ENCODE data around the gene SLC6A3.
"Not testable (repeated sequence)": the region's sequence is repeated elsewhere in the genome, so short reads cannot be mapped to it uniquely, and the experiment has no call there.

The SLC6A3 gene

DNA sequence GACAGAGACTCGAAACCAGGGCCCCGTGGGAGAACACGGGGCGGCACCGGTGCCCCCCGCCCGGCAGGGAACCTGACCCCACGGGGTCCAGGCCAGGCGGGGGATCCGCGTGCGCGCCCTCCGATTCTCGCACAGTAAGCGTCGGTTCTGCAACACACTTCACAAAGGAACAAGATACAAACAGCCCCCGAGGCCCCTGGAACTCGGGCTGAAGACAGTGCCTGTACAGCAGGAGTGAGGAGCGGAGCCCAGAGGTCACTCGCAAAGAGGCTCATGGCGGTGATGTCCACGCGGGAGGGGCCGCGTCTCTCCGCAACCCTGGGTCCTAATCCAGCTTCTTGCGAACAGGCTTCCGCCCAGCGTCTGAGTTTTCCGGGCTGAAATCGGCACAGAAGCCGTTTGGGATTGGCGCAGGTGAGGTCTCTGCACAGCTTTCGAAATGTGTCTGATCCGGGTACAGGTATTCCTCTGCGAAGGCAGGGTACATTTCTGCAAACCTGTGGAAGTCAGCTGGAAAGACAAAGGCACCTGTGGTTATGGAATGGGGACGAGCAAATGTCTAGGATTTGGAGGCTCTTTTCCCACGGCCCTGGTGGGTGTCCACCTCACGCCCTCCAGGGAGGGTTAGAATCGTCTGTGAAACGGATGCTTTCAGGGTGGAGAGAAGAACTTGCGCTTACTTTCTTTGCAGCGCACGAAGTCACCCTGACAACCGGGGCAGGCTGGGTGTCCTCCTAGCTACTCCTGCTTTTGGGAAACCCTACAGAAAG lies 18.3 kb upstream of the SLC6A3 start:
- no peak for DNase-seq

- no peak for DNase-seq
Observed at GRCh38 chr5:1462358-1462757, 17.1 kb upstream of the SLC6A3 start.

GRCh38 chr5:1461396-1461795 lies 16.2 kb upstream of the SLC6A3 start:
- DNase-seq, result no peak

DNA sequence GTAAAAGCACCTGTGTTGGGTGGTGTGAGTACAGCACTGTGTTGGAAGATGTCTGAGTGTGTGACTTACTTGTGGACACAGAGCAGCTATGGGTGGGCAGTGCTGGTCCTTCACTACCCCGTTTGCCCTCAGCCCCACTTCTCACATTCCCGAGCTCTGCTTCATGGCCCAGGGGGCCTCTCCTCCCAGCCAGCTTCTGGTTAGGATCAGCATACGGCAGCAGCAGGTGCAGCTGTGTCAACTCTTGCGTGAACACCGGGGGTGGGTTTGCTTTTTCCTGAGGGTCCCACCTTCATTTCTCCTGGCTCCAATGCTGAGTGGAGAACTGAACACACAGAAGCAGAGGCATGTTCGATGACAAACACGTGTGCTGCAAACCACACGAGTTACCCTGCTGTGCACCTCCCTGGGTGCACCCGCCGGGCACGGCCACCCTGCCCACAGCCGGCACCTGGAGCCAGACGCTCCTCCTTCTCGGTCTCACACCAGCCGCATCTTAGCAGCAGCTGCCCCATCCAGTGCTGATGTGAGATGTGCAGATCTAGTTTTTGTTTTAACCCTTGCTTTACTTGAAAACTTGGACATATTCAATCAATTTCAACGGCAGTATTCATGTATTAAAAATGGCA lies 14.9 kb upstream of the SLC6A3 start:
- no peak for DNase-seq

DNA sequence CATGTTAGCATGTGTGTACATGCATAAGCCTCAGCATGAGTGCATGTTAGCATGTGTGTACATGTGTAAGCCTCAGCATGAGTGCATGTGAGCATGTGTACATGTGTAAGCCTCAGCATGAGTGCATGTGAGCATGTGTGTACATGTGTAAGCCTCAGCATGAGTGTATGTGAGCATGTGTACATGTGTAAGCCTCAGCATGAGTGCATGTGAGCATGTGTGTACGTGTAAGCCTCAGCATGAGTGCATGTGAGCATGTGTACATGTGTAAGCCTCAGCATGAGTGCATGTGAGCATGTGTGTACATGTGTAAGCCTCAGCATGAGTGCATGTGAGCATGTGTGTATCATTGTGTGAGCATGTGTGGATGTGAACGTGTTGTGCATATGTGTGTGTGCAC lies 14.2 kb upstream of the SLC6A3 start:
- DNase-seq, result not testable (repeated sequence)

DNA sequence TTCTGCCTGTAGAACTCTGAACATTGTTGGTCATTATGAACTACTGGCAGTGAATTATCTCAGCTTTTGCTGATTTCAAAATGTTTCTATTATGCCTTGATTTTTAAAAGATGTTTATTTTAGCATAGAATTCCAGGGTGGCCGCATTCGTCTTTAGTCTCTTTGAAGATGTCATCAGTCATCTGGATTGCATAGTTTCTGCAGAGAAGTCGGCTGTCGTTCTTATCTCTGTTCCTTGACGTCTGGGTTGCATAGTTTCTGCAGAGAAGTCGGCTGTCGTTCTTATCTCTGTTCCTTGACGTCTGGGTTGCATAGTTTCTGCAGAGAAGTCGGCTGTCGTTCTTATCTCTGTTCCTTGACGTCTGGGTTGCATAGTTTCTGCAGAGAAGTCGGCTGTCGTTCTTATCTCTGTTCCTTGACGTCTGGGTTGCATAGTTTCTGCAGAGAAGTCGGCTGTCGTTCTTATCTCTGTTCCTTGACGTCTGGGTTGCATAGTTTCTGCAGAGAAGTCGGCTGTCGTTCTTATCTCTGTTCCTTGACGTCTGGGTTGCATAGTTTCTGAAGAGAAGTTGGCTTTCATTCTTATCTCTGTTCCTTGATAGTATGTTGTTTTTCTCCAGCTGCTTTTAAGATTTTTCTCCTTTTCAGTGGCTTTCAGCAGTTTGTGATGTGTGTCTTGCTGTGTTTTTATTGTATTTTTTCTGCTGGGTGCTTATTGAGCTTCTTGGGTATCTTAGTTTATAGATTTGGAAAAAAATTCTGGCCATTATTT lies 11.1 kb upstream of the SLC6A3 start:
- DNase-seq, result not testable (repeated sequence)

- DNase-seq, result no peak
Observed at GRCh38 chr5:1453613-1454012, 8.4 kb upstream of the SLC6A3 start.

GRCh38 chr5:1449081-1449630 lies 3.9 kb upstream of the SLC6A3 start:
- DNase-seq, result no peak

- DNase-seq, result no peak
Observed at GRCh38 chr5:1448511-1449011, 3.3 kb upstream of the SLC6A3 start.

DNA sequence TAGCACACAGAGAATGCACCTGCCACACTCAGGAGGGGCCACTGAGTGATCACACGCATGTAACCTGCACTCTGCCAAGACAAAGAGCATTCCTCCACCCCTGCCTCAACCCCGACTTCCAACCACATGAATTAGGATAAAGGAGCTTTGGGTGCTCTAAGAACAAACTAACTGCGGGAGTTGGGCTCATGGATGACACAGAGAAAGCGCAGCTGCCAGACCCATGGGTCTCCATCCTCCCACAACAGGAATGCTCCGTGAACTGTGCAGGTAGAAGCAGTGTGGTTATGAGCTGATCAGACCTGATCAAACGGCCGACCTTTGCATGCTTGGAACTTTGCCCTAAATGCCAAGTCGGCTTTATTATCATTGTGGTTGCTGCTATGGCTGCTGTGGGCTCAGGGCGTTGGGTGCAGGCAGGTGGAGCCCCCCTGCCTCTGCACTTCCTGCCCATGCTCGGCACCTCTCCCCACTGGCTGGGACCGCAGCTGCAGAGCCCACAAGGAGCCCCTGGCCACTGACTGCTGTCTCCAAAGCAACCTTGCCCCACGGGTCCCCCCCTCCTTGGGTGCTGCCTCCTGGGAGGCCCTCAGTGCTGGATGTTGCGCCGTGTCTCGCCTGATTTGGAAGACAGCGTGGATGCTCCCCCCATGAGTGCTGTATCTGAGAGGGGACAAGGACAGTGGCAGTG lies 2.6 kb upstream of the SLC6A3 start:
- no peak for DNase-seq

DNA sequence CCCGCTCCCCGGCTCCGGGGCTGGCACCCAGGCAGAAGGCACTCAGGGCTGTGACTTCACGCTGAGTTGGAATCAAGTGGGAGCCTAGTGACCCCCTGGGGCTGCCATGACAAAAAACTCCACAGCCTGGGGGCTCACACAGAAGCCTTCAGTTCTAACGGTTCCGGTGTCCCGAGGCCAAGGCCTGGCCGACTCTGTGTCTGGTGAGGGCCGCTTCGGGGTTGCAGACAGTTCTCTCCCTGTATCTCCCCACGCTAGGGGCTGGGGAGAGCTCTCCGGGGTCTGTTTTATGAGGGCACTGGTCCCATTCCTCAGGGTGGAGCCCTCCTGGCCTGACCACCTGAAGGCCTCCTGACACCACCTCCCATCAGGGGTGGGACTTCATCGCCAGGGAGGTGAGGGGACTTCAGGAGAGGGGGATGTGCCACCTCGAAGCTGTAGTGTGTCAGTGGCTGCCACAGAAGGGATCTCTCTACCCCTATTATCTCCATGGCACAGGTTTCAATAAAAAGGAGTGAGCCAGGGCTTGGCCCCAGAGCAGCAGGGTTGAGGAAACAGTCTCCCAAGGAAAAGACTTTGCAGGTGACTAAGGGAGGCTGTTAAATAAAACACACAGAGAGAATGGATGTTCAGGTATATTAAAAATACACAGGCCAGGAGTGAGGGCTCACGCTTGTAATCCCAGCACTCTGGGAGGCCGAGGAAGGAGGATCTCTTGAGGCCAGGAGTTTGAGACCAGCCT lies 1.5 kb upstream of the SLC6A3 start:
- DNase-seq, result no peak

- no peak for DNase-seq
Observed at GRCh38 chr5:1445689-1446601, 705 bp upstream of the SLC6A3 start.

DNA sequence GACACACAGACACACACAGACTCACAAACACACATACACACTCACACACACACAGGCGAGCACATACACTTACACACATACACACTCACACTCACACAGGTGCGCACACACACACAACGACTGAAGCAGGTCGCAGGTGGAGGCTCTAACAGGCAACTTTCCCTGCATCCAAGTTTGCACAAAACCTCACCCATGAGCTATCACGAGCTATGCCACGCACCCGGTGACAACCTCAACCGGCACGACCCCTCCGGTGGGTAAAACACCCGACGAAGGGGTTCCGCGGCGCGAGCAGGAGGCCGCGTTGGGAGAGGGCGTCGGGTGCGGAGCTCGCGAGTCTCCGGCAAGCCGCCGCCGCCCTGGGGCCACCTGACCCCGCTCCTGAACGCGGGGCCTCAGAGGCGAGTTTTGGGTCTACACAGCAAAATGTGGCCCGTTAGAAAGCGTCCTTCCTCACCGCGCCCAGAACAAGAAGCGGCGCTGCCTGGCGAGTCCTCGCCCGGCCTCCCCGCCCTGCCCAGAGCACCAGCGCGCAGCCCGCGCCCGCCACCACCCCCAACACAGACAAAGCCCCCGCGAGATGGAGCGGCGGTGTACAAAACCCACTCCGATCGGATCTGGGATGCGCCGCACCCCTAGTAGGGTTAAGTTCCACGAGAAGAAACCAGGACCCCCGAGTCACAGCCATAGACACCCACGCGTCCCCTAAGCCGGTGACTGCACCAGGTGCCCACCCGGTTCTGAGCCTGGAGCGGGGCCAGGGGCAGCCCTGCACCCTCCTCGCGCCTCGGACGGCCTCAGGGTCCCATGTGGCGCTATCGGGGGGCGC lies 665 bp downstream of the SLC6A3 start:
- no peak for DNase-seq

DNA sequence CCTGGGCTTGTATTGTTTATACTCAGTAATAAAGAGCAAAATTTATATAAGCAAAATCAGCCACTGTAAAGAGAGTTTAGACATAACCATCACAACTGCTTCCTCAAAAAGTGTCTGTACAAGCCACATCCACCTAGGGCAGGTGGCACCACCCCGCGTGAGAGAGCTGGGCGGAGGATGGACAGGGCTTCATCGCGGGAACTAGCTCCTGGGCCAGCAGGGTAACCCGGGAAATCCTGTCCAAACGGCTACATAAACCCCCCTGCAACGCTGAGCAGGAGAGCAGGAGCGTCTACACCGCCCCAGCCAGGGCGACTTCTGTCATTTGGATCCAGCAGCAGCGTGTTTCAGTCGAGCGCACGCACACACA lies 1.3 kb downstream of the SLC6A3 start:
- no peak for DNase-seq

DNA sequence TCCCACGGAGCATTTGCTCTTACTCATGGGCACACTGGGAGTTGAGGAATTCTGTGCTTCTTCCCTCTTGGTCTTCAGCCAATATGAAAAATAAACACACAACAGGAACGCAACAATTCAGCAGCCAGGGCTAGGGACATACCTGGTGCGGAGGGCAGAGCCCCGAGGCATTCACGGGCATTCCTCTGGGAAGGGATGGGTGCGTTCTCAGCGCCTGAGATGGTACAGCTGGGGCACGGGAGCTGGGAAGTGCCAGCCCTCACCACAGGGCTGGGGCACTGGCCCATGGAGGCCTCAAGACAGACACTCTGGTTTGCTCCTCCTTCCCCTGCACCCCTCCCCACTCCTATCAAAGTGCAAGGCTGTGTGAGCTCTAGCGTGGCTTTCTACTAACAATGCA lies 2.1 kb downstream of the SLC6A3 start:
- DNase-seq, result no peak

DNA sequence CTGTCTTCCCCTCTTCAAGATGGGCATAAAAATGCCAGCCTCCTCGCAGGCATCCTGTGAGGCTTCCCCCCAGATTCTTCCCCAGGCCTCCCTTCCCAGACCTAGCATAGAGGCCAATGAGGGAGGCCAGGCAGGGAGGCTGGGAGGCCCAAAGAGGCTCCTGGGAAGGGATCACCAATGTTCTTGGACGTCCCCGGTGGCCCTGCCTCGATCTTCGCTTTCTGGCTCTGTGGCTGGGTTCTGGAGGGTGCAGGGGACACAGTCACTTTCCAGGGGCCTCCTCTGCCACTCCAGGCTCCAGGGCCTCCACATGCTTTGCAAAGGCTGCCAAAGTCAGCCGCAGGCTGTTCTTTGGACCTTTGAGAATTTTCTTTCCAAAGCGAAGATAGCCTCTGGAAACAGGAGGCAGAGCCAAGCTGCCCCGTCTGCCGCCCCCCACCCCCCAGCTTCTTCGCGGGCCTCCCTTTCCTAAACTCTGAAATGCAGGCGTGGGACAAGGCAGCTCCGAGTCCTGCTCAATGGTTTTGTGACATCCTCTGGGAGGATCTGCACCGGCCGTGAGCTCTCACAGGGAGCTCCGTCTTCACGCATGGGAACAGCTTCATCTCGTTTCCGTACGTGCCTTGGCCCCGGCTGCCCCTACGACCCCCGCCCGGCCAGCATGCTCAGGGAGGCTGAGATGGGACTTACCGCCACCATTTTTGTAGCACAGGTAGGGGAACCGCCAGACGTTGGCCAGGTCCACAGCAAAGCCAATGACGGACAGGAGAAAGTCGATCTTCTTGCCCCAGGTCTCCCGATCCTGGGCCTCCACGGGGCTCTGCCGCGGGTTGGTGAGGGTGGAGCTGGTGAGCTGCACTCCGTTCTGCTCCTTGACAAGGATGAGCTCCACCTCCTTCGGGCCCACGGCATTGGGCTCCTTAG lies 2.8 kb downstream of the SLC6A3 start:
- no peak for DNase-seq

DNA sequence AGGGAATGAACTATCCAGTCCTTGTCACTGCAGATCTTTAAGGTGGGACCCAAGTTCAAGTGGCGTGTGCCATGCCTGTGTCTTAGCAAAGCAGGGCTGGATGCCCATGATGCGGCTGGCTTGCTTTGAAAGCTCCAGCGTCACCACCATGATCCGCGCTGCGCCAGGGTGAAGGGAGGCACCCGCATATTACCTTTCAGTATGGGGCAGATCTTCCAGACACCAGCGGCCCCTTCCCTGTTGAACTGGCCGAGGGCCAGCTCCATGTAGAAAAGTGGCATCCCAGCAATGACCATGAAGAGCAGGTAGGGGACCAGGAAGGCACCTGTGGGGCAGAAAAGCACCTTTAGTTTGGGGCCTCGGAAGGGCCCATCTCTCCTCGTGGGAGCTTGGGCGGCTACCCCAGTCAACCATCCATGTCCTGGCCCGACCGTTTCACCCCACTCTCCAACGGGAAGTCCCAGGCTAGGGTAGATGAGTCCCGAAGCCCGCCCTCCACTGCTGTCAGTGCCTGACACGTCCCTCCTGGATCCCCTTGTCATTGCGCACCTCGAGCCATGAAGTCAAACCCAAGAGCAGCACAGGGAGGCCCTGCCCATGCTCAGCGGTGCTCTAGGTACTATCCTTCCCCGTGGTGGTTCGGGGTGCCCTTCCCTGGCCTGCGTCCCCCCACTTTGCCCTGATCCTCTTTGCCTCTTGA lies 3.9 kb downstream of the SLC6A3 start:
- no peak for DNase-seq

DNA sequence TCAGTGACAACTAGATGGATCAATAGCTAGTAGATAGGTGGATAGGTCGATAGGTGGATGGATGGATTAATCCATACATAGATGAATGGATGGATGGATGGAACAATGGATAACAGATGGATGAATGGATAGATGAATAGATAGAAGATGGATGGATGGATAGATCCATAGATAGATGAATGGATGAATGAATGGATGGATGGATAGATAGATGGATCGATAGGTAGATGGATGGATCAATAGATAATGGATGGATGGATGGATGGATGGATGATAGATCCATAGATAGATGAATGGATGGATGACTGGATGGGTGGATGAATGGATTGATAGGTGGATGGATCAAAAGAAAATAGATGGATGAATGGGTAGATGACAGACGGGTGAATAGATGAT lies 5.1 kb downstream of the SLC6A3 start:
- no peak for DNase-seq
